Immature natural killer cell (primary cell): ENCODE data around the gene SCMH1. TPM values are rescaled to one million over a fixed set of nuclear protein-coding genes. Genes with fewer than 3 reads are reported as not detected.
A peak's percentile ranks its signal among the peaks of the same experiment; 100 is the strongest.

Source experiments
- DNase-seq, 3 donors: peaks; one replicate each; pipeline ENCODE4 v3.0.0; 2022; ENCODE audit warnings: mixed read lengths in 1 of 3
- H3K27ac Mint-ChIP-seq, 6 donors: one replicate each; pipeline ENCODE4 v1.8.0; 2020; ENCODE audit warnings: mixed read lengths in 6 of 6, mild to moderate bottlenecking in 5 of 6, inconsistent platforms in 4 of 6, moderate library complexity in 3 of 6
- H3K27me3 Mint-ChIP-seq, 3 donors: one replicate each; pipeline ENCODE4 v1.8.0; 2020 to 2021; ENCODE audit warnings: low read depth in 3 of 3, mild to moderate bottlenecking in 3 of 3, mixed read lengths in 3 of 3, moderate library complexity in 3 of 3, inconsistent platforms in 1 of 3
- H3K36me3 Mint-ChIP-seq, 3 donors: one replicate each; pipeline ENCODE4 v1.8.0; 2020; ENCODE audit warnings: mixed read lengths in 3 of 3, inconsistent platforms in 2 of 3, mild to moderate bottlenecking in 2 of 3
- H3K4me1 Mint-ChIP-seq, 2 donors: one replicate each; pipeline ENCODE4 v1.8.0; 2020; ENCODE audit warnings: inconsistent platforms in 2 of 2, mild to moderate bottlenecking in 2 of 2, mixed read lengths in 2 of 2, moderate library complexity in 1 of 2
- H3K4me3 Mint-ChIP-seq, 5 donors: one replicate each; pipeline ENCODE4 v1.8.0; 2020; ENCODE audit warnings: mild to moderate bottlenecking in 5 of 5, mixed read lengths in 5 of 5, inconsistent platforms in 3 of 5, moderate library complexity in 3 of 5
- H3K9me3 Mint-ChIP-seq, 6 donors: one replicate each; pipeline ENCODE4 v1.8.0; 2020; ENCODE audit warnings: mild to moderate bottlenecking in 6 of 6, mixed read lengths in 6 of 6, inconsistent platforms in 4 of 6, moderate library complexity in 3 of 6
- polyA plus RNA-seq, 3 donors: library from polyadenylated mRNA; unstranded; fragments of 300-500 nt; fragmentation: Illumina TruSeq; gene quantifications; one replicate each; pipeline ENCODE4 v1.2.3, GENCODE V29; 2021

SCMH1 gene
- polyA plus RNA-seq, 3 donors from 2014 or later, result 1.3 to 4.8 (median 4.6) TPM

DNA sequence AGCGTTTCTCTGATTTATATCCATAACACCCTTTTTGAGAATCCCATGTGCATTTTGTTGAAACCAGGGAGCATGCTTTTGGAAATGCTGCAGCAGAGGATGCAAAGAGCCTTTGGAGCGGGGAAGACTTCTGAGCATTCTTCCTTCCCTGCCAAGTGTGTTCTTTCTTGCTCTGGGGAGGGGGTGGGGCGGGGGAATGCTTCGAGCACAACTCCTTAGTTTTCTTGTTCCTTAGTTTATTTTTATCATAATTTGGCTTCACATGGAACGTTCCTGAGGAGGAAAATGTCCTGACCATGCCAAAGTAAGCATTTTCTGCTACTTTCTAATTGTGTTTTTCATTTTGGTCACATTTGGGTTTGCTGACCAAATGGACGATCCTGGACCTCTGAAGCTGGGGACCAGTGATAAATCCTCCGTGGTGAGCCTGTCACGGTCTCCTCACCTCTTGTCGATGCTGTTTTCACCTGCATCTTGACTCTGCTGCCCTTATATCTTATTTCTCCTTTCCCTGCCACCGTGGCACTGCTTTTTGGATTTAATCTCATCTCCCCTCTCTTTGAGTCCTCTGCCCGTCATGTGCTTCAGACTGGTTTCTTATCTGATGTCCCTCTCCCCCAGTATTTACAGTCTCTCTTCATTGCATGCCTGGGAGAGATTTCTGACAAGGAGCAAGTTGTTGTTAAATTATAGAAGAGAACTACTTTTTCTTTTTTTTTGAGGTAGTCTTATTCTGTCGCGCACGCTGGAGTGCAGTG, 260.2 kb downstream of the SCMH1 start:
- Mint-ChIP-seq H3K9me3 (no peaks in the 10 kb centered on the region), H3K27ac (peak overlapping the region in 5 of 6 donors; percentile 2 to 99 (median 71)), H3K36me3 (peaks cover 17 to 30% (median 25%) of the 10 kb centered on the region in 3 donors), H3K27me3 (peaks cover 12 to 18% (median 16%) of the 10 kb centered on the region in 3 donors), H3K4me1 (peaks cover 17 to 20% of the 10 kb centered on the region in 2 donors), H3K4me3 (peak overlapping the region in 4 of 5 donors; percentile 22 to 50 (median 34))
- DNase-seq, result no peak

DNA sequence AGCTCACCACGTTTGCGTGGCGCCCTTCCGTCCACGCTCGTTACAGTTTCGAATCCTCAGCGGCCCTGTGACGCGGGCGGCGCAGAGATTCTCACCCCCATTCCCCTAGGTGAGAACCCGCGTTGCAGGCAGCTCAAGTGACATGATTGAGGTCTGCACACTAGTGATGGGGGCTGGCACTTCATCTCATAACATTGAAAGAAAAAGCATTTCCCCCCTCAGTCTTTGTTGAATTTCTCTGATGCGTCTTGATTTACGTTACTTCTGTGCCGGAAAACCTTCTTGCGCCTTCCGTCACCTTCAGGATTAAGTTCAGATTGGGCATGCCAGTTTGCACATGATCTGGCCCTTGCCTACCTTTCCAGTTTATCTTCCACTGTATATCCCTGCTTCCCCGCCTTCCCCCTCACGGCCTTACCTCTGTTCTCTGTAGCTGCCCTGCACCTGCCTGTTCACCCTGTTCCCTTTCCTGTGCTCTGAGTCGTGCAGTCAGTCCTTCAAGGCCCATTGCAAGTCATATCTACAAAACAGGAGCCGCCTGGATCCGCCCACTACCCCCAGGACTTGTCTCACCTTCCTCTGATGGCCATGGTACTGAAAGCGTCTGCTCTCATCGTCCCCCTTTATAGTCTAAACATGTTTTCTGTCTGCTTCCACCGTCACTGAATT, 261.5 kb downstream of the SCMH1 start:
- peak; percentile 87 to 88 (median 88) for DNase-seq
- Mint-ChIP-seq H3K4me1 (peaks cover 17 to 20% of the 10 kb centered on the region in 2 donors), H3K27ac (peak overlapping the region; percentile 94 to 99 (median 96)), H3K9me3 (no peaks in the 10 kb centered on the region), H3K27me3 (peaks cover 11 to 18% (median 12%) of the 10 kb centered on the region in 3 donors), H3K36me3 (peaks cover 6 to 18% (median 18%) of the 10 kb centered on the region in 3 donors), H3K4me3 (peak overlapping the region; percentile 91 to 97 (median 95))

DNA sequence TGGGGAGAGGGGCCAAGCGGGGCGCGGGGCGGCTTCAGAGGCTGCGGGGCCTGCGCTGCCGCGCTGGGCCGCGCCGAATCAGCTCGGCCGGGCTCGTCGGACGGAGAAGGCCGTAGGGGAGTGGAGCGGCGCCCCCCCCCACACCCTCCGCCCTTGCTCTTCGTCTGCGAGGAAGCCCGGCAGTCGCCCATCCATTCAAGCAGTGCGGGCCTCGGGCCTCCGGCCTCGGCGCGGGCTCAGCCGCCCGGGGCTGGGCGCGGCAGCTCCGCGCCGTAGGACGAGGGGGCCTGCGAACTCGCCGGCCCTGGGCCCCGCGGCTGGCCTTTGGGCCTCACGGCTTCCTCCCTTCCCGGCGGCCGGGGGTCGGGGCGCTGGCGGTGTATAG, 262.0 kb downstream of the SCMH1 start:
- Mint-ChIP-seq H3K9me3 (no peaks in the 10 kb centered on the region), H3K4me3 (peak overlapping the region; percentile 91 to 97 (median 95)), H3K27me3 (peaks cover 12 to 18% (median 12%) of the 10 kb centered on the region in 3 donors), H3K4me1 (peaks cover 17 to 20% of the 10 kb centered on the region in 2 donors), H3K27ac (peak overlapping the region; percentile 94 to 99 (median 96)), H3K36me3 (peaks cover 4 to 13% (median 13%) of the 10 kb centered on the region in 3 donors)
- DNase-seq, result no peak

DNA sequence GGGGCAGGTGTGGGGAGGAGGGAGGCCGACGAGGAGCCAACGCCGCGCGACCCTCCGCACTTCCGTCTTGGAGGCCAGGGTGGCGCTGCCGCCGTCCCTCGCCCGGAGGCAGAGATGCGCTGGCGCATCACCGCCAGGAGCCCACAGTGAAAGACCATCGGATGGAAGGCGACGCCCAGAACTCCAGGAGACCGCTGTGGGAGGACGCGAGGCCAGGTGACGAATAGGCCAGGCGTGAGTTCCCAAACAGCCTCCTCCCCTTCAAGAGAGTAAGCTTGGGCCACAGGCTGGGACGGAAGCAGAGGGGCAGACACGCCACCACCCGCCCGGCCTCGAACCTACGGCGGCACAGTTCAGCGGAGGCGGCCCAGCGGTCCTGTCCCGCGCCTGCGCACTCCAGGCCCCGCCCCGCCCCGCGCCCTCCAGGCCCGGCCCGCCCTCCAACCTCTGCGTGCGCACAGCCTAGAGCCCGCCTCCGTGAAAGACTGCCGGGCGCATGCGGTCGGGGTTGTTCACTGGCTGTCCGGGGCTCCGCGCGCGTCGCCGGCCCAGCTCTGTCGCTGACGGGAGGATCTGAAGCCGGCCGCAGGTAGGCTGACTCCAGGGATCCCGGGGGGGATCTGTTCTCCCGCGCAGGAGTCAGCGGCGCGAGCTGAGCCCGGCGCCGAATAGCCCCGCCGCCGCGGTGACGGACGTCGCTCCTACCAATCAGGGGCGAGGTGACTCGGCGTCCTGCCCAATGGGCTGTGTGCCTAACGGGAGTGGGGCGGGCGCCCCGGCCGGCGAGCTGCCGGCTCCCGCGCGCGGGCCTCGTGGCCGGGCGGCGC, 262.7 kb downstream of the SCMH1 start, which contains the start of gene CTPS1:
Gene CTPS1 (plus strand): TSS at position 456 of the 827 bp plus-strand sequence. CDS start 3,595 bp downstream, outside the sequence.
- Mint-ChIP-seq H3K9me3 (no peaks in the 10 kb centered on the region), H3K27ac (peak within 1 kb of the TSS; percentile 94 to 99 (median 96)), H3K4me1 (peaks cover 17 to 20% of the 10 kb centered on the region in 2 donors), H3K4me3 (peak within 1 kb of the TSS; percentile 91 to 97 (median 95)), H3K36me3 (peaks cover 4 to 11% (median 7%) of the 10 kb centered on the region in 3 donors), H3K27me3 (peaks cover 12 to 20% (median 14%) of the 10 kb centered on the region in 3 donors)
- DNase-seq, result peak; percentile 95 to 96 (median 96)

DNA sequence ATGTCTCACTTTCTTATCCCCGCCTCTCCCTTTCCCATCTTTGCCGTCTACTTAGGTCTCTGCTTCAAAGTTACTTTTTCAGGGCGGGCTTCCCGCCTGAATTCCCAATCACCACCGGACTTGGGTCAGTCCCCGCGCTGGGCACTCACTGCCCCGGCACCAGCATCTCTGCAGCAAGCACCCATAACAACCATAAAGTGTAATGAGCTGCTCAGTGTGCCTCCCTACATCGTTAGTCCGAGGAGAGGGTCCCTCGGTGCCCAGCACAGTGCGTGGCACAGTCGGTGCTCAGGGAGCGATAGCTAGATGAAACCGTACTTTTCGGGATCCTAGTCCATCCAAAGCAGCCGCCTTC, 263.2 kb downstream of the SCMH1 start:
- peaks cover 2 to 5% (median 4%) of the 10 kb centered on the region in 3 donors for H3K36me3 Mint-ChIP-seq
- no peaks in the 10 kb centered on the region for H3K9me3 Mint-ChIP-seq
- peak overlapping the region; percentile 78 to 92 (median 90) for H3K27ac Mint-ChIP-seq
- peak overlapping the region; percentile 85 to 92 (median 86) for H3K4me3 Mint-ChIP-seq
- peaks cover 17 to 20% of the 10 kb centered on the region in 2 donors for H3K4me1 Mint-ChIP-seq
- DNase-seq, result no peak
- peaks cover 12 to 17% (median 14%) of the 10 kb centered on the region in 3 donors for H3K27me3 Mint-ChIP-seq

DNA sequence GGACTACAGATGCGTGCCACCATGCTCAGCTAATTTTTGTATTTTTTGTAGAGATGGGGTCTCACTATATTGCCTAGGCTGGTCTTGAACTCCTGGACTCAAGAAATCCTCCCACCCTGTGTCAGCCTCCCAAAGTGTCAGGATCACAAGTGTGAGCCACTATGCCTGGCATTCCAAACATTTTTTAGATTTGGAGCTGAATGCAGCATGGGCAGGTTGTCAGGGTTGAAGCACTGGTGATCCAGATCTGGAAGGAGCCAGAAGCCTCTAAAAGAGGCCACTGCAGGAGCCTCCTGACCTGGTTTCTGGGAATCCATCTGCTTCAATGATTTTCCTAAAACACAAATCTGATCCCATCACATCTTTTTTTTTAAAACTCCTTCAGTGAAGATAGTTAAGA, 264.4 kb downstream of the SCMH1 start:
- peaks cover 12 to 19% (median 14%) of the 10 kb centered on the region in 3 donors for H3K27me3 Mint-ChIP-seq
- H3K36me3 Mint-ChIP-seq, result no peaks in the 10 kb centered on the region
- peak overlapping the region in 1 of 6 donors; percentile 44 for H3K27ac Mint-ChIP-seq
- DNase-seq, result no peak
- no peaks in the 10 kb centered on the region for H3K9me3 Mint-ChIP-seq
- H3K4me1 Mint-ChIP-seq, result peaks cover 17 to 20% of the 10 kb centered on the region in 2 donors
- H3K4me3 Mint-ChIP-seq, result peak overlapping the region in 3 of 5 donors; percentile 10 to 44 (median 33)

Other genes starting within 250 kb of the SCMH1 start
- gene SLFNL1, start 220.6 kb downstream of the SCMH1 start, polyA plus RNA-seq, result under 1 TPM in 2 of 3 donors, not detected in 1; 0.11 to 0.32 TPM
- gene FOXO6, start 119.1 kb upstream of the SCMH1 start, polyA plus RNA-seq, result not detected
- gene EDN2, start 242.4 kb upstream of the SCMH1 start, polyA plus RNA-seq, result not detected